H1 (cell line): Measurements from ENCODE around the gene SLC1A4. TPM values are rescaled to one million over a fixed set of nuclear protein-coding genes. Genes with fewer than 3 reads are reported as not detected.
A peak's percentile ranks its signal among the peaks of the same experiment; 100 is the strongest.

Experiments used
- CTCF ChIA-PET: fragments of 300-600 bp; sonication (Branson Sonifier 250); formaldehyde crosslinking; loops from one replicate; lab custom pipeline; 2021; ENCODE audit not compliant: partially characterized antibody; lab: Charles Lee
- POLR2A ChIA-PET: fragments of 300-600 bp; sonication (Branson Sonifier 250); formaldehyde crosslinking; loops from one replicate; lab custom pipeline; 2021; ENCODE audit warnings: inconsistent platforms; ENCODE audit not compliant: partially characterized antibody; lab: Charles Lee
- DNase-seq, 2 experiments: peaks; one replicate each; pipeline versions ENCODE4 v3.0.0 to v3.0.0-alpha.2; 2010 to 2022; ENCODE audit warnings: low spot score in 2 of 2, low read depth in 1 of 2, mixed read lengths in 1 of 2
- FAIRE-seq: peaks from 2 replicates; lab custom pipeline; 2011; peaks lifted over from hg19 to GRCh38; lab: Jason Lieb, UNC
- H2AFZ ChIP-seq: 2 replicates; pipeline ENCODE4 v1.8.1; 2012; ENCODE audit warnings: low read length, inconsistent platforms
- H2AK5ac ChIP-seq: 2 replicates; pipeline ENCODE4 v1.6.1; 2013; ENCODE audit warnings: low read depth, low read length
- H2BK120ac ChIP-seq: replicated peaks from 2 replicates; pipeline ENCODE3; 2013; ENCODE audit warnings: low read depth, low read length, inconsistent platforms
- H2BK12ac ChIP-seq: 2 replicates; pipeline ENCODE4 v1.6.1; 2013; ENCODE audit warnings: low read depth, low read length
- H2BK15ac ChIP-seq: 2 replicates; pipeline ENCODE4 v1.6.1; 2013; ENCODE audit warnings: low read length
- H2BK20ac ChIP-seq: 2 replicates; pipeline ENCODE4 v1.6.1; 2013; ENCODE audit warnings: low read length
- H2BK5ac ChIP-seq: 2 replicates; pipeline ENCODE4 v1.6.1; 2013; ENCODE audit warnings: low read depth, low read length
- H3K14ac ChIP-seq: 2 replicates; pipeline ENCODE4 v1.6.1; 2013; ENCODE audit warnings: inconsistent platforms; ENCODE audit not compliant: insufficient read length
- H3K18ac ChIP-seq: 2 replicates; pipeline ENCODE4 v1.6.1; 2013; ENCODE audit warnings: low read length; ENCODE audit errors: extremely low read depth
- H3K23ac ChIP-seq: 2 replicates; pipeline ENCODE4 v1.6.1; 2013; ENCODE audit warnings: inconsistent platforms; ENCODE audit not compliant: insufficient read length
- H3K23me2 ChIP-seq: 2 replicates; pipeline ENCODE4 v1.6.1; 2013; ENCODE audit warnings: low read depth, low read length
- H3K27ac ChIP-seq: 2 replicates; pipeline ENCODE4 v1.6.1; 2011; ENCODE audit warnings: low read depth, low read length, inconsistent platforms
- H3K27me3 ChIP-seq, 4 experiments: replicated peaks in 1 of 4; 1 replicate in 1 of 4; 2 replicates in 3 of 4; pipeline versions ENCODE4 v1.6.1 to v1.8.1; 2011 to 2013; ENCODE audit warnings: low read length in 3 of 4, mild to moderate bottlenecking in 3 of 4, inconsistent platforms in 2 of 4, mixed read lengths in 2 of 4, moderate library complexity in 1 of 4; ENCODE audit not compliant: control insufficient read depth in 3 of 4, insufficient read depth in 3 of 4; ENCODE audit errors: extremely low read depth in 1 of 4
- H3K36me3 ChIP-seq, 4 experiments: 2 replicates each; pipeline versions ENCODE4 v1.6.1 to v1.8.1; 2011 to 2013; ENCODE audit warnings: mild to moderate bottlenecking in 4 of 4, low read length in 3 of 4, moderate library complexity in 2 of 4, control low read depth in 1 of 4, inconsistent platforms in 1 of 4; ENCODE audit not compliant: insufficient read depth in 4 of 4, control insufficient read depth in 2 of 4
- H3K4ac ChIP-seq: replicated peaks from 2 replicates; pipeline ENCODE3; 2013; ENCODE audit warnings: low read length, low read depth, mixed read lengths, inconsistent platforms; ENCODE audit not compliant: insufficient read length
- H3K4me1 ChIP-seq, 4 experiments: replicated peaks in 1 of 4; 1 replicate in 1 of 4; 2 replicates in 3 of 4; pipeline versions ENCODE4 v1.6.1 to v1.8.1; 2011 to 2013; ENCODE audit warnings: low read length in 3 of 4, inconsistent platforms in 2 of 4, mixed read lengths in 1 of 4; ENCODE audit not compliant: insufficient read depth in 4 of 4, control insufficient read depth in 3 of 4
- H3K4me2 ChIP-seq, 2 experiments: 2 replicates each; pipeline versions ENCODE4 v1.6.1 to v1.8.1; 2011 to 2013; ENCODE audit warnings: low read depth in 2 of 2, low read length in 2 of 2, control low read depth in 1 of 2, inconsistent platforms in 1 of 2, mild to moderate bottlenecking in 1 of 2; ENCODE audit not compliant: insufficient read depth in 1 of 2
- H3K4me3 ChIP-seq, 4 experiments: fragments of 200-600, 300-600 bp in 1 of 4; sonication (generic), shearing (Covaris generic), sonication (Bioruptor Twin) in 1 of 4; 2 replicates each; pipeline versions ENCODE4 v1.5.1 to v1.8.1; 2011 to 2016; ENCODE audit warnings: low read length in 4 of 4, low read depth in 3 of 4, control low read depth in 2 of 4, inconsistent platforms in 2 of 4, mild to moderate bottlenecking in 2 of 4, mixed read lengths in 1 of 4, moderate library complexity in 1 of 4; ENCODE audit not compliant: insufficient read depth in 2 of 4; ENCODE audit errors: extremely low read depth in 1 of 4
- H3K56ac ChIP-seq: replicated peaks from 2 replicates; pipeline ENCODE3; 2013; ENCODE audit warnings: low read depth, mild to moderate bottlenecking, mixed read lengths, low read length, inconsistent platforms; ENCODE audit not compliant: insufficient read length
- H3K79me1 ChIP-seq: 2 replicates; pipeline ENCODE4 v1.6.1; 2013; ENCODE audit warnings: low read depth, low read length, control low read depth
- H3K79me2 ChIP-seq, 2 experiments: 2 replicates each; pipeline versions ENCODE4 v1.6.1 to v1.8.1; 2012 to 2013; ENCODE audit warnings: low read length in 2 of 2, mild to moderate bottlenecking in 2 of 2, inconsistent platforms in 1 of 2; ENCODE audit not compliant: insufficient read depth in 2 of 2, control insufficient read depth in 1 of 2
- H3K9ac ChIP-seq, 4 experiments: replicated peaks in 1 of 4; 1 replicate in 1 of 4; 2 replicates in 3 of 4; pipeline versions ENCODE4 v1.6.1 to v1.8.1; 2011 to 2013; ENCODE audit warnings: low read depth in 3 of 4, low read length in 3 of 4, control low read depth in 2 of 4, mild to moderate bottlenecking in 2 of 4, moderate library complexity in 2 of 4, inconsistent platforms in 1 of 4; ENCODE audit errors: extremely low read depth in 1 of 4
- H3K9me3 ChIP-seq, 2 experiments: 2 replicates each; pipeline versions ENCODE4 v1.6.1 to v1.8.1; 2012 to 2013; ENCODE audit warnings: mild to moderate bottlenecking in 2 of 2, moderate library complexity in 2 of 2, control low read depth in 1 of 2, inconsistent platforms in 1 of 2, low read depth in 1 of 2, low read length in 1 of 2, mixed read lengths in 1 of 2; ENCODE audit not compliant: insufficient read depth in 2 of 2
- H4K20me1 ChIP-seq, 2 experiments: replicated peaks in 1 of 2; 2 replicates each; pipeline versions ENCODE3 to v1.8.1; 2011 to 2013; ENCODE audit warnings: inconsistent platforms in 2 of 2, low read length in 2 of 2, mild to moderate bottlenecking in 1 of 2; ENCODE audit not compliant: insufficient read depth in 2 of 2, control insufficient read depth in 1 of 2
- H4K5ac ChIP-seq: 2 replicates; pipeline ENCODE4 v1.6.1; 2013; ENCODE audit warnings: low read length, low read depth, mixed read lengths, inconsistent platforms; ENCODE audit not compliant: insufficient read length
- H4K8ac ChIP-seq: 2 replicates; pipeline ENCODE4 v1.8.0; 2013; ENCODE audit warnings: mild to moderate bottlenecking, moderate library complexity, low read length, inconsistent platforms; ENCODE audit not compliant: insufficient read depth; ENCODE audit errors: extremely low read depth
- H4K91ac ChIP-seq: replicated peaks from 2 replicates; pipeline ENCODE3; 2013; ENCODE audit warnings: low read length, mixed read lengths, inconsistent platforms; ENCODE audit not compliant: insufficient read length
- RAD21 ChIP-seq, 2 experiments: IDR thresholded peaks in 1 of 2; conservative IDR thresholded peaks in 1 of 2; 2 replicates each; pipeline ENCODE4 v1.6.1; 2011; ENCODE audit warnings: low read depth in 2 of 2, low read length in 2 of 2, improper control_type of control experiment in 1 of 2, inconsistent platforms in 1 of 2, mild to moderate bottlenecking in 1 of 2, moderate library complexity in 1 of 2
- SAP30 ChIP-seq: fragments of 300-600 bp; sonication (generic); IDR thresholded peaks from 2 replicates; pipeline ENCODE4 v1.7.1; 2012; ENCODE audit warnings: low read length, moderate library complexity, mild to moderate bottlenecking, inconsistent platforms; ENCODE audit not compliant: insufficient read depth, insufficient replicate concordance
- WGBS, 2 experiments: shearing (Covaris generic) in 1 of 2; methylation state at CpG; one replicate each; pipeline versions ENCODE4 v1.1.6 to v1.1.7; 2013 to 2015; ENCODE audit warnings: low lambda C conversion rate in 2 of 2, mixed read lengths in 2 of 2, inconsistent platforms in 1 of 2, low coverage in 1 of 2, missing lambda C conversion rate in 1 of 2; ENCODE audit not compliant: insufficient replicate concordance in 2 of 2, insufficient coverage in 1 of 2, insufficient read length in 1 of 2; ENCODE audit errors: extremely low coverage in 1 of 2, missing lambda C conversion rate in 1 of 2; 5-methylcytosine and 5-hydroxymethylcytosine counted together
- polyA plus RNA-seq, 7 experiments: library from polyadenylated mRNA; depleted of rRNA in 3 of 7; stranded (reverse) in 5 of 7; unstranded in 2 of 7; fragments of >200 nt in 5 of 7; fragments of 200-250 nt in 2 of 7; gene quantifications; 1 replicate in 5 of 7; 2 replicates in 1 of 7; 4 replicates in 1 of 7; pipeline versions ENCODE4 v1.2.1 to v1.2.3, GENCODE V29; 2011 to 2013; ENCODE audit warnings: missing spikeins in 2 of 7, mixed read lengths in 2 of 7
- total RNA-seq: library from RNA; stranded (reverse); fragmentation: NEBNext Ultra II Directional; extraction: Animal tissue kit (Norgen Biotek cat#: 25700); gene quantifications from 2 replicates; pipeline ENCODE4 v1.2.1, GENCODE V29; 2021

SLC1A4 gene
- total and polyA plus RNA-seq, 2 of the 8 experiments (the other 6 are each of a cell fraction or from before 2014, with no cell fraction given) = 0.44 to 0.86 TPM

DNA sequence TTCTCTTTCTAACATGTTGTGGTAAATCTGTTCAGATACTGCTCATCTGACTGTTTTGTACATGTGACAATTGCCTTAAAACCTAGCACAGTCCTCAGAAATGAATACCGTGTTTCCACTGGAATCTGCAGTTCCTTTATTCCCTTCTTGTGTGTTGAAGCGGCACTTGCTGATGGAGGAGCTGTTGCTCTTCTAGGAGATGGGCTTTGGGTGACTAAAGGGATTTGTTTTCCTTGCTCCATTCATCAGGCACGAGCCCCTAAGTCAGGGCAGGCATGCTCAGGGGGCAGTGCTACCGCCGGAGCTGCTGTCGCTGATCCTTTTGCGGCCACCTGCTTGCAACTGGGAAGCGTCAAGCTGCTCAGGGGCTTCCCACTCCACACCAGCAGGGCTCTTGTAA lies 34.5 kb downstream of the SLC1A4 start:
- Histone ChIP-seq H3K9ac (no peak overlapping the region), H3K56ac (no peak overlapping the region), H4K8ac (no peak overlapping the region), H2BK120ac (no peak overlapping the region), H2BK5ac (no peak overlapping the region), H3K23ac (no peak overlapping the region), H3K36me3 (no peaks in the 10 kb centered on the region), H3K4me1 (peaks cover 0 to 3% (median 0%) of the 10 kb centered on the region in 4 experiments; a peak in 1 of 7 replicates), H3K79me2 (no peaks in the 10 kb centered on the region), H3K79me1 (no peaks in the 10 kb centered on the region; the same call in 1 of the 2 replicates), H3K14ac (no peak overlapping the region), H3K27me3 (no peaks in the 10 kb centered on the region), H4K5ac (no peak overlapping the region), H3K4me2 (no peak overlapping the region), H3K9me3 (no peaks in the 10 kb centered on the region), H3K18ac (no peak overlapping the region), H3K4me3 (no peak overlapping the region), H2AK5ac (no peak overlapping the region), H3K23me2 (no peaks in the 10 kb centered on the region), H2AFZ (no peak overlapping the region), H4K20me1 (peaks cover 0 to 2% of the 10 kb centered on the region in 2 experiments), H2BK20ac (no peak overlapping the region), H3K27ac (no peak overlapping the region), H2BK12ac (no peak overlapping the region), H2BK15ac (no peak overlapping the region), H4K91ac (no peak overlapping the region), H3K4ac (no peak overlapping the region)
- POLR2A ChIA-PET = no interaction called here
- no peak for FAIRE-seq
- DNase-seq = no peak
- CTCF ChIA-PET = interaction anchor here (1.3 to 1.8 kb wide), 5 partner anchors 11 to 106 kb away, joined by 3 to 6 read pairs (median 5); no protein-coding TSS in a partner anchor
- TF ChIP-seq RAD21 (IDR thresholded peaks at IDR 0.05 in 1 of 2, conservative IDR thresholded peaks at IDR 0.05 in 1 of 2; ENCODE audit: low read depth in 2 of 2, low read length in 2 of 2) = peak in 1 of 2 experiments; percentile 9; a peak in 1 of 4 replicates
- TF ChIP-seq SAP30 = no peak
- WGBS, 2 experiments = 89% methylated on average over 8 of the region's 8 CpGs; no CpG with 5 or more reads in 1 of the 2 experiments
